Cardiac atrium fibroblast (primary cell): ENCODE measurements around the gene PTGR2. TPM values are rescaled to one million over a fixed set of nuclear protein-coding genes. Genes with fewer than 3 reads are reported as not detected.

ENCODE experiments used
- total RNA-seq: library from RNA; depleted of rRNA; stranded (reverse); fragments of >200 nt; gene quantifications from 2 replicates; pipeline ENCODE4 v1.2.3, GENCODE V29; 2015

PTGR2 gene
- total RNA-seq: 6.9 and 8.3 TPM in 2 replicates

GRCh38 chr14:73851567-73852382, at the start of gene PTGR2:
PTGR2 (plus strand) TSS chr14:73851831; CDS start chr14:73858863, 7,032 bp downstream.

GRCh38 chr14:73886449-73887317, 35.1 kb downstream of the PTGR2 start, which contains the start of gene ZNF410:
ZNF410 (plus strand) TSS chr14:73886859; CDS start chr14:73892176, 5,317 bp downstream.

Other genes starting within 250 kb of the PTGR2 start
- not detected in 2 replicates for gene ACOT6, start 239.3 kb upstream of the PTGR2 start, total RNA-seq
- gene DNAL1, start 206.8 kb upstream of the PTGR2 start, total RNA-seq: 7.8 and 9.6 TPM in 2 replicates
- gene PNMA1, start 137.4 kb upstream of the PTGR2 start, total RNA-seq: 19.0 and 22.5 TPM in 2 replicates
- gene ZNF410, start 35.0 kb downstream of the PTGR2 start, total RNA-seq: 40.3 and 42.6 TPM in 2 replicates
- 2.5 and 3.1 TPM in 2 replicates for gene FAM161B, start 98.3 kb downstream of the PTGR2 start, total RNA-seq
- 12.6 and 13.9 TPM in 2 replicates for gene COQ6, start 98.5 kb downstream of the PTGR2 start, total RNA-seq
- 6.8 and 7.2 TPM in 2 replicates for gene ENTPD5, start 167.5 kb downstream of the PTGR2 start, total RNA-seq
- 3.8 and 5.7 TPM in 2 replicates for gene BBOF1, start 167.5 kb downstream of the PTGR2 start, total RNA-seq
- 17.2 and 20.0 TPM in 2 replicates for gene ALDH6A1, start 232.6 kb downstream of the PTGR2 start, total RNA-seq
- 4.2 and 5.2 TPM in 2 replicates for gene LIN52, start 233.1 kb downstream of the PTGR2 start, total RNA-seq